Liver (tissue), 9 donors: ENCODE data around the gene SPEN. TPM values are rescaled to one million over a fixed set of nuclear protein-coding genes. Genes with fewer than 3 reads are reported as not detected.

Experiments
- DNase-seq: peaks from one replicate; pipeline ENCODE4 v3.0.0-alpha.2; 2017; ENCODE audit warnings: low spot score
- H3K27ac ChIP-seq, 2 donors: one replicate each; pipeline ENCODE4 v1.7.0; 2013; ENCODE audit warnings: inconsistent platforms in 2 of 2, low read length in 2 of 2, control low read depth in 1 of 2, low read depth in 1 of 2, mild to moderate bottlenecking in 1 of 2
- H3K27me3 ChIP-seq, 4 donors: one replicate each; pipeline versions ENCODE4 v1.6.1 to v1.7.0; 2013; ENCODE audit warnings: low read length in 3 of 4, inconsistent platforms in 1 of 4, mild to moderate bottlenecking in 1 of 4, moderate library complexity in 1 of 4; ENCODE audit not compliant: control insufficient read depth in 4 of 4, insufficient read depth in 4 of 4
- H3K36me3 ChIP-seq, 4 donors: one replicate each; pipeline versions ENCODE4 v1.6.1 to v1.7.0; 2013; ENCODE audit warnings: low read length in 3 of 4, mild to moderate bottlenecking in 3 of 4, low read depth in 1 of 4, moderate library complexity in 1 of 4; ENCODE audit not compliant: control insufficient read depth in 4 of 4, insufficient read depth in 3 of 4
- H3K4me1 ChIP-seq, 4 donors: one replicate each; pipeline versions ENCODE4 v1.6.1 to v1.7.0; 2013; ENCODE audit warnings: low read length in 3 of 4, mild to moderate bottlenecking in 3 of 4, moderate library complexity in 1 of 4; ENCODE audit not compliant: control insufficient read depth in 4 of 4, insufficient read depth in 4 of 4
- H3K4me3 ChIP-seq, 3 donors: one replicate each; pipeline versions ENCODE4 v1.6.1 to v1.7.0; 2013; ENCODE audit warnings: low read length in 3 of 3, control low read depth in 1 of 3, low read depth in 1 of 3, mild to moderate bottlenecking in 1 of 3
- H3K9ac ChIP-seq, 2 donors: one replicate each; pipeline ENCODE4 v1.7.0; 2013; ENCODE audit warnings: low read length in 2 of 2, mild to moderate bottlenecking in 2 of 2, moderate library complexity in 2 of 2, control low read depth in 1 of 2, low read depth in 1 of 2
- H3K9me3 ChIP-seq, 4 donors: one replicate each; pipeline versions ENCODE4 v1.6.1 to v1.7.0; 2013; ENCODE audit warnings: low read length in 3 of 4; ENCODE audit not compliant: control insufficient read depth in 4 of 4
- ATF3 ChIP-seq: IDR thresholded peaks from 2 replicates; pipeline ENCODE4 v1.6.1; 2016; ENCODE audit warnings: antibody characterized with exemption
- CTCF ChIP-seq: fragments of 150-350 bp; IDR thresholded peaks from 2 replicates; pipeline ENCODE4 v1.5.1; 2017; ENCODE audit warnings: improper control_type of control experiment, low read depth, low read length; ENCODE audit not compliant: missing input control
- EGR1 ChIP-seq, 2 donors: IDR thresholded peaks; 2 replicates each; pipeline ENCODE4 v1.6.1; 2016 to 2018; ENCODE audit warnings: antibody characterized with exemption in 2 of 2, low read depth in 2 of 2
- FOXA2 ChIP-seq: IDR thresholded peaks from 2 replicates; pipeline ENCODE4 v1.6.1; 2016; ENCODE audit warnings: antibody characterized with exemption
- GABPA ChIP-seq, 2 donors: IDR thresholded peaks in 1 of 2; conservative IDR thresholded peaks in 1 of 2; 2 replicates each; pipeline ENCODE4 v1.6.1; 2016; ENCODE audit warnings: antibody characterized with exemption in 2 of 2, mild to moderate bottlenecking in 1 of 2, moderate library complexity in 1 of 2
- HNF4A ChIP-seq, 2 donors: conservative IDR thresholded peaks; 2 replicates each; pipeline ENCODE4 v1.6.1; 2016; ENCODE audit warnings: antibody characterized with exemption in 2 of 2, mild to moderate bottlenecking in 2 of 2
- HNF4G ChIP-seq: IDR thresholded peaks from 2 replicates; pipeline ENCODE4 v1.6.1; 2016; ENCODE audit warnings: antibody characterized with exemption
- JUND ChIP-seq, 2 donors: IDR thresholded peaks; 2 replicates each; pipeline ENCODE4 v1.6.1; 2016; ENCODE audit warnings: antibody characterized with exemption in 2 of 2
- NR2F2 ChIP-seq: IDR thresholded peaks from 2 replicates; pipeline ENCODE4 v1.6.1; 2016; ENCODE audit warnings: antibody characterized with exemption
- RAD21 ChIP-seq, 2 donors: IDR thresholded peaks; 2 replicates each; pipeline ENCODE4 v1.6.1; 2016; ENCODE audit warnings: antibody characterized with exemption in 2 of 2, mild to moderate bottlenecking in 2 of 2
- RXRA ChIP-seq, 2 donors: IDR thresholded peaks; 2 replicates each; pipeline ENCODE4 v1.6.1; 2017 to 2018; ENCODE audit warnings: antibody characterized with exemption in 2 of 2, mild to moderate bottlenecking in 1 of 2
- SP1 ChIP-seq: IDR thresholded peaks from 2 replicates; pipeline ENCODE4 v1.6.1; 2018; ENCODE audit warnings: antibody characterized with exemption, mild to moderate bottlenecking
- TAF1 ChIP-seq: conservative IDR thresholded peaks from 2 replicates; pipeline ENCODE4 v1.6.1; 2016; ENCODE audit warnings: antibody characterized with exemption, mild to moderate bottlenecking
- YY1 ChIP-seq: IDR thresholded peaks from 2 replicates; pipeline ENCODE4 v1.6.1; 2016; ENCODE audit warnings: antibody characterized with exemption, mild to moderate bottlenecking
- WGBS: extraction: QIAGEN DNeasy Blood & Tissue Kit; methylation state at CpG from one replicate; pipeline ENCODE4 v1.1.7; 2013; 5-methylcytosine and 5-hydroxymethylcytosine counted together
- polyA plus RNA-seq, 2 donors: library from polyadenylated mRNA; stranded (reverse) in 1 of 2; unstranded in 1 of 2; fragments of 200-250 nt in 1 of 2; fragments of >200 nt in 1 of 2; fragmentation: Nextera tagmentation in 1 of 2; extraction: Ambion mirVana in 1 of 2; gene quantifications; one replicate each; pipeline versions ENCODE4 v1.2.1 to v1.2.3, GENCODE V29; 2013 to 2015
- total RNA-seq, 2 donors: library from RNA; depleted of rRNA; stranded (reverse); fragments of >200 nt; gene quantifications; one replicate each; pipeline ENCODE4 v1.2.3, GENCODE V29; 2014
- TF ChIP-seq, protein P1 (sequence below): IDR thresholded peaks from 2 replicates; pipeline ENCODE4 v1.6.1; 2016; ENCODE audit warnings: antibody characterized with exemption, mild to moderate bottlenecking
- TF ChIP-seq, protein P2 (sequence below): IDR thresholded peaks from 2 replicates; pipeline ENCODE4 v1.6.1; 2016; ENCODE audit warnings: antibody characterized with exemption
- TF ChIP-seq, protein P3 (sequence below): IDR thresholded peaks from 2 replicates; pipeline ENCODE4 v1.6.1; 2016; ENCODE audit warnings: antibody characterized with exemption
- donor health status: healthy.
- donor health status: healthy.
- donor health status: healthy.
- donor health status: healthy.
- donor health status: healthy.

The SPEN gene
- total and polyA plus RNA-seq, 4 donors: 7.4 to 29.4 (median 15.2) TPM

GRCh38 chr1:15945832-15946448 is 98.4 kb downstream of the SPEN start:
- WGBS: 97% methylated on average over 17 of the region's 17 CpGs
- Histone ChIP-seq H3K9ac (no peak overlapping the region), H3K36me3 (peaks cover 18 to 60% (median 22%) of the 10 kb centered on the region in 4 donors), H3K4me1 (peaks cover 0 to 4% (median 1%) of the 10 kb centered on the region in 4 donors), H3K27me3 (no peaks in the 10 kb centered on the region), H3K27ac (no peak overlapping the region), H3K4me3 (no peak overlapping the region), H3K9me3 (no peaks in the 10 kb centered on the region)
- TF ChIP-seq RAD21 (IDR thresholded peaks at IDR 0.05) (no peak), HNF4G (no peak)
- DNase-seq: no peak

GRCh38 chr1:15946571-15947381 is 99.3 kb downstream of the SPEN start:
- peaks cover 0 to 4% (median 1%) of the 10 kb centered on the region in 4 donors for H3K4me1 ChIP-seq
- H3K9me3 ChIP-seq: no peaks in the 10 kb centered on the region
- H3K4me3 ChIP-seq: no peak overlapping the region
- TF ChIP-seq TAF1: no peak
- TF ChIP-seq EGR1 (IDR thresholded peaks at IDR 0.05; ENCODE audit: low read depth in 2 of 2): no peak
- TF ChIP-seq, protein P1, sequence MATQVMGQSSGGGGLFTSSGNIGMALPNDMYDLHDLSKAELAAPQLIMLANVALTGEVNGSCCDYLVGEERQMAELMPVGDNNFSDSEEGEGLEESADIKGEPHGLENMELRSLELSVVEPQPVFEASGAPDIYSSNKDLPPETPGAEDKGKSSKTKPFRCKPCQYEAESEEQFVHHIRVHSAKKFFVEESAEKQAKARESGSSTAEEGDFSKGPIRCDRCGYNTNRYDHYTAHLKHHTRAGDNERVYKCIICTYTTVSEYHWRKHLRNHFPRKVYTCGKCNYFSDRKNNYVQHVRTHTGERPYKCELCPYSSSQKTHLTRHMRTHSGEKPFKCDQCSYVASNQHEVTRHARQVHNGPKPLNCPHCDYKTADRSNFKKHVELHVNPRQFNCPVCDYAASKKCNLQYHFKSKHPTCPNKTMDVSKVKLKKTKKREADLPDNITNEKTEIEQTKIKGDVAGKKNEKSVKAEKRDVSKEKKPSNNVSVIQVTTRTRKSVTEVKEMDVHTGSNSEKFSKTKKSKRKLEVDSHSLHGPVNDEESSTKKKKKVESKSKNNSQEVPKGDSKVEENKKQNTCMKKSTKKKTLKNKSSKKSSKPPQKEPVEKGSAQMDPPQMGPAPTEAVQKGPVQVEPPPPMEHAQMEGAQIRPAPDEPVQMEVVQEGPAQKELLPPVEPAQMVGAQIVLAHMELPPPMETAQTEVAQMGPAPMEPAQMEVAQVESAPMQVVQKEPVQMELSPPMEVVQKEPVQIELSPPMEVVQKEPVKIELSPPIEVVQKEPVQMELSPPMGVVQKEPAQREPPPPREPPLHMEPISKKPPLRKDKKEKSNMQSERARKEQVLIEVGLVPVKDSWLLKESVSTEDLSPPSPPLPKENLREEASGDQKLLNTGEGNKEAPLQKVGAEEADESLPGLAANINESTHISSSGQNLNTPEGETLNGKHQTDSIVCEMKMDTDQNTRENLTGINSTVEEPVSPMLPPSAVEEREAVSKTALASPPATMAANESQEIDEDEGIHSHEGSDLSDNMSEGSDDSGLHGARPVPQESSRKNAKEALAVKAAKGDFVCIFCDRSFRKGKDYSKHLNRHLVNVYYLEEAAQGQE: no peak
- TF ChIP-seq CTCF: no peak
- TF ChIP-seq FOXA2: no peak
- no peak for TF ChIP-seq JUND (IDR thresholded peaks at IDR 0.05)
- no peak for TF ChIP-seq GABPA (IDR thresholded peaks at IDR 0.05 in 1 of 2, conservative IDR thresholded peaks at IDR 0.05 in 1 of 2)
- TF ChIP-seq, protein P2, sequence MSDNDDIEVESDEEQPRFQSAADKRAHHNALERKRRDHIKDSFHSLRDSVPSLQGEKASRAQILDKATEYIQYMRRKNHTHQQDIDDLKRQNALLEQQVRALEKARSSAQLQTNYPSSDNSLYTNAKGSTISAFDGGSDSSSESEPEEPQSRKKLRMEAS: no peak
- no peak for TF ChIP-seq SP1
- no peak for TF ChIP-seq ATF3
- TF ChIP-seq YY1: no peak
- no peak for TF ChIP-seq RAD21 (IDR thresholded peaks at IDR 0.05)
- no peak for TF ChIP-seq NR2F2
- no peak for TF ChIP-seq HNF4A (conservative IDR thresholded peaks at IDR 0.05)
- TF ChIP-seq, protein P3, sequence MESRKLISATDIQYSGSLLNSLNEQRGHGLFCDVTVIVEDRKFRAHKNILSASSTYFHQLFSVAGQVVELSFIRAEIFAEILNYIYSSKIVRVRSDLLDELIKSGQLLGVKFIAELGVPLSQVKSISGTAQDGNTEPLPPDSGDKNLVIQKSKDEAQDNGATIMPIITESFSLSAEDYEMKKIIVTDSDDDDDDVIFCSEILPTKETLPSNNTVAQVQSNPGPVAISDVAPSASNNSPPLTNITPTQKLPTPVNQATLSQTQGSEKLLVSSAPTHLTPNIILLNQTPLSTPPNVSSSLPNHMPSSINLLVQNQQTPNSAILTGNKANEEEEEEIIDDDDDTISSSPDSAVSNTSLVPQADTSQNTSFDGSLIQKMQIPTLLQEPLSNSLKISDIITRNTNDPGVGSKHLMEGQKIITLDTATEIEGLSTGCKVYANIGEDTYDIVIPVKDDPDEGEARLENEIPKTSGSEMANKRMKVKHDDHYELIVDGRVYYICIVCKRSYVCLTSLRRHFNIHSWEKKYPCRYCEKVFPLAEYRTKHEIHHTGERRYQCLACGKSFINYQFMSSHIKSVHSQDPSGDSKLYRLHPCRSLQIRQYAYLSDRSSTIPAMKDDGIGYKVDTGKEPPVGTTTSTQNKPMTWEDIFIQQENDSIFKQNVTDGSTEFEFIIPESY: no peak
- no peak for TF ChIP-seq HNF4G
- TF ChIP-seq RXRA (IDR thresholded peaks at IDR 0.05): no peak
- peaks cover 18 to 56% (median 20%) of the 10 kb centered on the region in 4 donors for H3K36me3 ChIP-seq
- WGBS: 92% methylated on average over 18 of the region's 18 CpGs
- DNase-seq: no peak
- H3K27ac ChIP-seq: no peak overlapping the region
- H3K9ac ChIP-seq: no peak overlapping the region
- no peaks in the 10 kb centered on the region for H3K27me3 ChIP-seq
